AG10803 (cell line): Measurements from ENCODE around the gene OR1J2.

Experiments
- DNase-seq: peaks from one replicate; pipeline ENCODE4 v3.0.0; 2010; ENCODE audit warnings: low read depth
- H3K4me3 ChIP-seq: 2 replicates; pipeline ENCODE4 v1.5.1; 2011; ENCODE audit warnings: mild to moderate bottlenecking, low read length, control low read depth
- TF ChIP-seq, protein P1 (sequence below): conservative IDR thresholded peaks from 2 replicates; pipeline ENCODE4 v1.5.1; 2011; ENCODE audit warnings: mild to moderate bottlenecking, low read length, control low read depth, inconsistent platforms

Gene OR1J2

DNA sequence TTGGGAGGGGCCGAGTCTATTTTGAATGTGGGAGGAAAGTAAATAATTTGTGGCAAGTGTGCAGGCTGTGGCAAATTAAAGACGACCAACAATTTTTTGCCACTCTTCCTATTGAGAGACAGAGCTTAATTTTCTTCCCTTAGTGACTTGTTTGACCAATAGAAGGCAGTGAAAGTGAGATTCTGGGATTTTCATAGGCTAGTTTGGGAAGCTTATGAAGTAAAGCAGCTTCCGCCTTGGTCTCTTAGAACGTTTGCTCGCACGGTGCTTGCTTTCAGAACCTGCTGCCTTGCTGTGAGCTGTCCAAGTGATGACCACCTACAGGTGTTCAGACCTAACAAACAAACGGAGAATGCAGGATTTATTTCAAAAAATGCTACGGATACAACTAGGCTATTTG, 35.6 kb downstream of the OR1J2 start:
- TF ChIP-seq, protein P1, sequence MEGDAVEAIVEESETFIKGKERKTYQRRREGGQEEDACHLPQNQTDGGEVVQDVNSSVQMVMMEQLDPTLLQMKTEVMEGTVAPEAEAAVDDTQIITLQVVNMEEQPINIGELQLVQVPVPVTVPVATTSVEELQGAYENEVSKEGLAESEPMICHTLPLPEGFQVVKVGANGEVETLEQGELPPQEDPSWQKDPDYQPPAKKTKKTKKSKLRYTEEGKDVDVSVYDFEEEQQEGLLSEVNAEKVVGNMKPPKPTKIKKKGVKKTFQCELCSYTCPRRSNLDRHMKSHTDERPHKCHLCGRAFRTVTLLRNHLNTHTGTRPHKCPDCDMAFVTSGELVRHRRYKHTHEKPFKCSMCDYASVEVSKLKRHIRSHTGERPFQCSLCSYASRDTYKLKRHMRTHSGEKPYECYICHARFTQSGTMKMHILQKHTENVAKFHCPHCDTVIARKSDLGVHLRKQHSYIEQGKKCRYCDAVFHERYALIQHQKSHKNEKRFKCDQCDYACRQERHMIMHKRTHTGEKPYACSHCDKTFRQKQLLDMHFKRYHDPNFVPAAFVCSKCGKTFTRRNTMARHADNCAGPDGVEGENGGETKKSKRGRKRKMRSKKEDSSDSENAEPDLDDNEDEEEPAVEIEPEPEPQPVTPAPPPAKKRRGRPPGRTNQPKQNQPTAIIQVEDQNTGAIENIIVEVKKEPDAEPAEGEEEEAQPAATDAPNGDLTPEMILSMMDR: no peak
- H3K4me3 ChIP-seq: no peak overlapping the region
- DNase-seq: no peak

DNA sequence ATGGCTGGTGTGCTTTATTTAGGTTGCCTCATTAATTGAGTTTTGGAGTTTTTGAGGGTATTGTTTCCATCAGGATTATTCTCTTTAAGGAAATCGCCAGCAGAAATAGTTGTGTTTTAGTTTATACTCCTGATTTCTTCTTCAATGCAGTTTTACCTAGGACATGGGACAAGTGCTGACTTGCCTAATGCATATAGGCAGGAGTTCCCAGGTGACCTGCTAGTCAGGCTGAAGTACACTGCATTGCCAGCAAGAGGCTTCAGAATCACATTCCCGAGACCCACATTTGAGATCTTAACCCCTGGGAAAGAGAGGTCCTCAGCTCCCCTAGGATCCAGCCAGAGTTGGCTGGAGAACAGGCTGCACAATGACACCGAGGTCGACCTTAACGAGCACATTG, 40.8 kb downstream of the OR1J2 start:
- TF ChIP-seq, protein P1: no peak
- DNase-seq: no peak
- H3K4me3 ChIP-seq: no peak overlapping the region

DNA sequence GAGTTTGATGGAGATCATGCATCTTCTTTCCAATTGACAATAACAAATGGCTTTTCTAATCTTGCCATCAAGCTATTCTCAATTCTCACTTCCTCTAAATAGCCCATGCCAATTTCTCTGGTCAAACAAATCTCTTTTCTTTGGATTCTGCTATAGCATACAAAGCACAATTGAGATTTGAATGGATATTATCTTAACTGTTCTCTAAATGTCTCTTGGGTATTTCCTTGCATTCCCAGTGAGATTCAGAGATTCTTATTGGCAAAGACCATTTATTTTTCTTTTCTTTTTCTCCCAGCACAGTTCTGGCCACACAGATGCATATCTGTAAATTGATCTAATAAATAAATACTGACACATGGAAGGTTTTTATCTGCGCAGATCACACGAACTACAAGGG, 42.2 kb downstream of the OR1J2 start, which contains the start of gene OR1N2:
OR1N2 (plus strand) TSS at position 301 of the 400 bp plus-strand sequence. CDS start 100 bp downstream, outside the sequence.
- no peak within 1 kb of the TSS for H3K4me3 ChIP-seq
- TF ChIP-seq, protein P1: no peak
- DNase-seq: no peak
